Spleen (tissue), 7 donors: Measurements from ENCODE around the gene GLUD1.
"Not testable (repeated sequence)": the region's sequence is repeated elsewhere in the genome, so short reads cannot be mapped to it uniquely, and the experiment has no call there.

ENCODE experiments used
- POLR2A ChIP-seq, 3 donors: fragments of 450-650 bp; IDR thresholded peaks; one replicate each; pipeline ENCODE4 v1.5.1; 2017; ENCODE audit warnings: antibody characterized with exemption in 3 of 3, mild to moderate bottlenecking in 1 of 3
- TF ChIP-seq, protein P1 (sequence below), 11 experiments: fragments of 200-600 bp in 7 of 11; fragments of 450-650 bp in 4 of 11; sonication (generic) in 4 of 11; IDR thresholded peaks in 8 of 11; conservative IDR thresholded peaks in 3 of 11; 1 replicate in 7 of 11; 2 replicates in 4 of 11; pipeline versions ENCODE4 v1.4.0 to v1.8.0; 2016 to 2021; ENCODE audit warnings: antibody characterized with exemption in 11 of 11, inconsistent platforms in 4 of 11, mild to moderate bottlenecking in 1 of 11
- donor health status: DM: no; HTN: no; CAD: no; lungs with moderate emphysema.
- donor health status: DM: no; HTN: no; CAD: no.
- donor health status: DM: no; HTN: no; CAD: no.

DNA sequence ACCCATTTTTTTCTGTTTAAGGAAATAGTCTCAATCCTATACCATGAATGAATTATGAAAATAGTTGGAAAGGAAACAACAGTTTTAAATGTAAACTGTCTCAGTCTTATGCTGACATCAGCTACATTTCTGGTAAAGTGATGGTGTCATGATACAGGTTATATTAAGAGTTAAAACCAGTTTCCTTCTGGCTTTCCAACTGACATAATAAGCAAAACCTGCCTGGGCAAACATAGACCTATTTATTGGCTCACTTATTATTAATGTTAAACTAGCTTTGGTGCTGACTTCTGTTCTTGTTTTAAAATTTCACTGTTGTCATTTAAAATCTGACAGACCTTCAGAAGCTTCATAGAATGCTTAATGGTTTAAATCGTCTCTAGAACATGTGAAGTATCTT, 24.4 kb upstream of the GLUD1 start:
- not testable (repeated sequence) for TF ChIP-seq POLR2A (IDR thresholded peaks at IDR 0.05)
- TF ChIP-seq, protein P1, sequence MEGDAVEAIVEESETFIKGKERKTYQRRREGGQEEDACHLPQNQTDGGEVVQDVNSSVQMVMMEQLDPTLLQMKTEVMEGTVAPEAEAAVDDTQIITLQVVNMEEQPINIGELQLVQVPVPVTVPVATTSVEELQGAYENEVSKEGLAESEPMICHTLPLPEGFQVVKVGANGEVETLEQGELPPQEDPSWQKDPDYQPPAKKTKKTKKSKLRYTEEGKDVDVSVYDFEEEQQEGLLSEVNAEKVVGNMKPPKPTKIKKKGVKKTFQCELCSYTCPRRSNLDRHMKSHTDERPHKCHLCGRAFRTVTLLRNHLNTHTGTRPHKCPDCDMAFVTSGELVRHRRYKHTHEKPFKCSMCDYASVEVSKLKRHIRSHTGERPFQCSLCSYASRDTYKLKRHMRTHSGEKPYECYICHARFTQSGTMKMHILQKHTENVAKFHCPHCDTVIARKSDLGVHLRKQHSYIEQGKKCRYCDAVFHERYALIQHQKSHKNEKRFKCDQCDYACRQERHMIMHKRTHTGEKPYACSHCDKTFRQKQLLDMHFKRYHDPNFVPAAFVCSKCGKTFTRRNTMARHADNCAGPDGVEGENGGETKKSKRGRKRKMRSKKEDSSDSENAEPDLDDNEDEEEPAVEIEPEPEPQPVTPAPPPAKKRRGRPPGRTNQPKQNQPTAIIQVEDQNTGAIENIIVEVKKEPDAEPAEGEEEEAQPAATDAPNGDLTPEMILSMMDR (IDR thresholded peaks at IDR 0.05 in 8 of 11, conservative IDR thresholded peaks at IDR 0.05 in 3 of 11) = not testable (repeated sequence)
